Esophagus squamous epithelium (tissue), 5 donors: ENCODE results near the gene SPAG17. TPM values are rescaled to one million over a fixed set of nuclear protein-coding genes. Genes with fewer than 3 reads are reported as not detected.
A peak's percentile ranks its signal among the peaks of the same experiment; 100 is the strongest.

ENCODE experiments used
- DNase-seq: peaks from one replicate; lab custom pipeline; 2025; lab: John Stamatoyannopoulos, UW
- H3K27ac ChIP-seq, 4 donors: fragments of 200-600 bp; sonication (generic); one replicate each; pipeline ENCODE4 v1.5.1; 2016 to 2019; ENCODE audit warnings: mild to moderate bottlenecking in 1 of 4
- H3K27me3 ChIP-seq, 4 donors: fragments of 200-600 bp; sonication (generic); 1 replicate in 3 of 4; 2 replicates in 1 of 4; pipeline versions ENCODE4 v1.5.1 to v1.6.0; 2017 to 2021; ENCODE audit warnings: antibody characterized with exemption in 1 of 4
- H3K36me3 ChIP-seq, 3 donors: fragments of 200-600 bp; sonication (generic); one replicate each; pipeline ENCODE4 v1.5.1; 2016 to 2019
- H3K4me1 ChIP-seq, 3 donors: fragments of 200-600 bp; sonication (generic); one replicate each; pipeline ENCODE4 v1.5.1; 2017 to 2019
- H3K4me3 ChIP-seq, 4 donors: fragments of 200-600 bp; sonication (generic); 1 replicate in 3 of 4; 2 replicates in 1 of 4; pipeline ENCODE4 v1.5.1; 2016 to 2019; ENCODE audit warnings: mild to moderate bottlenecking in 2 of 4, moderate library complexity in 1 of 4
- H3K9me3 ChIP-seq, 3 donors: fragments of 200-600 bp; sonication (generic); one replicate each; pipeline ENCODE4 v1.5.1; 2016 to 2019
- POLR2A ChIP-seq, 4 donors: fragments of 450-650 bp; IDR thresholded peaks; one replicate each; pipeline ENCODE4 v1.6.1; 2017; ENCODE audit warnings: antibody characterized with exemption in 4 of 4, mild to moderate bottlenecking in 4 of 4, moderate library complexity in 3 of 4
- WGBS, 2 donors: methylation state at CpG; one replicate each; pipeline ENCODE4 v1.1.5; 2018; 5-methylcytosine and 5-hydroxymethylcytosine counted together
- intact Hi-C: fragments of 100-400 bp; cut with DNase I; formaldehyde crosslinking; loops from one replicate; pipeline ENCODE4 v1.15.0; 2022
- total RNA-seq, 4 donors: library from RNA; depleted of rRNA; stranded (reverse); fragments of >200 nt; gene quantifications; one replicate each; pipeline ENCODE4 v1.1.0, GENCODE V29; 2016
- TF ChIP-seq, protein P1 (sequence below), 6 experiments: fragments of 450-650 bp in 4 of 6; fragments of 200-600 bp in 2 of 6; sonication (generic) in 2 of 6; IDR thresholded peaks; one replicate each; pipeline ENCODE4 v1.5.1; 2016 to 2019; ENCODE audit warnings: antibody characterized with exemption in 6 of 6, mild to moderate bottlenecking in 4 of 6, moderate library complexity in 4 of 6
- donor health status: DM: yes; HTN: yes; CAD: no.

Gene SPAG17
- total RNA-seq, 4 donors from 2014 or later: 8.8 to 20.9 (median 13.8) TPM

GRCh38 chr1:118158924-118159323 is 26.1 kb downstream of the SPAG17 start:
- no peak overlapping the region for H3K27ac ChIP-seq
- intact Hi-C loops: no loop called here
- TF ChIP-seq, protein P1, sequence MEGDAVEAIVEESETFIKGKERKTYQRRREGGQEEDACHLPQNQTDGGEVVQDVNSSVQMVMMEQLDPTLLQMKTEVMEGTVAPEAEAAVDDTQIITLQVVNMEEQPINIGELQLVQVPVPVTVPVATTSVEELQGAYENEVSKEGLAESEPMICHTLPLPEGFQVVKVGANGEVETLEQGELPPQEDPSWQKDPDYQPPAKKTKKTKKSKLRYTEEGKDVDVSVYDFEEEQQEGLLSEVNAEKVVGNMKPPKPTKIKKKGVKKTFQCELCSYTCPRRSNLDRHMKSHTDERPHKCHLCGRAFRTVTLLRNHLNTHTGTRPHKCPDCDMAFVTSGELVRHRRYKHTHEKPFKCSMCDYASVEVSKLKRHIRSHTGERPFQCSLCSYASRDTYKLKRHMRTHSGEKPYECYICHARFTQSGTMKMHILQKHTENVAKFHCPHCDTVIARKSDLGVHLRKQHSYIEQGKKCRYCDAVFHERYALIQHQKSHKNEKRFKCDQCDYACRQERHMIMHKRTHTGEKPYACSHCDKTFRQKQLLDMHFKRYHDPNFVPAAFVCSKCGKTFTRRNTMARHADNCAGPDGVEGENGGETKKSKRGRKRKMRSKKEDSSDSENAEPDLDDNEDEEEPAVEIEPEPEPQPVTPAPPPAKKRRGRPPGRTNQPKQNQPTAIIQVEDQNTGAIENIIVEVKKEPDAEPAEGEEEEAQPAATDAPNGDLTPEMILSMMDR (IDR thresholded peaks at IDR 0.05): no peak
- H3K4me3 ChIP-seq: no peak overlapping the region
- no peaks in the 10 kb centered on the region for H3K9me3 ChIP-seq
- no peaks in the 10 kb centered on the region for H3K36me3 ChIP-seq
- no peaks in the 10 kb centered on the region for H3K27me3 ChIP-seq
- H3K4me1 ChIP-seq: peaks cover 0 to 19% (median 0%) of the 10 kb centered on the region in 3 donors
- no peak for DNase-seq
- 50% methylated on average over 1 of the region's 1 CpG for WGBS, 2 donors

GRCh38 chr1:118157506-118157905 is 27.5 kb downstream of the SPAG17 start:
- no peak overlapping the region for H3K27ac ChIP-seq
- no peak for DNase-seq
- WGBS, 2 donors: 83 to 92% methylated on average over 1 to 2 of the region's 2 CpGs
- no peak for TF ChIP-seq POLR2A (IDR thresholded peaks at IDR 0.05)
- TF ChIP-seq, protein P1 (IDR thresholded peaks at IDR 0.05): no peak
- no peak overlapping the region for H3K4me3 ChIP-seq
- peaks cover 0 to 19% (median 0%) of the 10 kb centered on the region in 3 donors for H3K4me1 ChIP-seq
- intact Hi-C loops: no loop called here
- H3K36me3 ChIP-seq: no peaks in the 10 kb centered on the region
- H3K9me3 ChIP-seq: no peaks in the 10 kb centered on the region
- H3K27me3 ChIP-seq: no peaks in the 10 kb centered on the region

GRCh38 chr1:118155106-118155505 is 29.9 kb downstream of the SPAG17 start:
- H3K27ac ChIP-seq: no peak overlapping the region
- TF ChIP-seq POLR2A (IDR thresholded peaks at IDR 0.05): no peak
- TF ChIP-seq, protein P1 (IDR thresholded peaks at IDR 0.05): no peak
- H3K4me1 ChIP-seq: peaks cover 0 to 10% (median 0%) of the 10 kb centered on the region in 3 donors
- H3K4me3 ChIP-seq: no peak overlapping the region
- no peaks in the 10 kb centered on the region for H3K27me3 ChIP-seq
- intact Hi-C loops: no loop called here
- no peaks in the 10 kb centered on the region for H3K36me3 ChIP-seq
- H3K9me3 ChIP-seq: no peaks in the 10 kb centered on the region
- DNase-seq: no peak
- 96 to 100% methylated on average over 1 of the region's 1 CpG for WGBS, 2 donors

DNA sequence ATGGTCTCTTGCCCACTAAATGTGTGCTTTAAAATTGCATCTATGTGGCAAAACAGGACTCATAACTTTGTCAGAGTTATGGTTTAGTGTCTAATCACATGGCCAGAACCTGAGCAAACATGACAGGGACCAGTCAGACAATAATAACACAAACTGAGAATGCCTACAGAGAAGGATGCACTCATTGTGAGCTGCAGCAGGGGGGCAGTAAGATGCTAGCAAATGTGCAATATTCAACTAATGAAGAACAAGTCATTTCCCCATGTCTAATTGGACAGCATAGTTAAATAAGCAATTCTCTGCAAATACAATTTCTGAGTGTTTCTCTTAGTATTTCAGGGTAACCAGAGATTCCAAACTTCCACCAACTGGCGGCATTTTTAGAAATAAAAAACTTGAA is 30.8 kb downstream of the SPAG17 start:
- no peak overlapping the region for H3K4me3 ChIP-seq
- intact Hi-C loops: loop anchor here (5.0 kb wide), 1 partner anchor 853 kb away; no protein-coding TSS in a partner anchor
- H3K9me3 ChIP-seq: no peaks in the 10 kb centered on the region
- peaks cover 0 to 6% (median 0%) of the 10 kb centered on the region in 3 donors for H3K4me1 ChIP-seq
- DNase-seq: no peak
- 86 to 100% methylated on average over 1 of the region's 1 CpG for WGBS, 2 donors
- no peaks in the 10 kb centered on the region for H3K27me3 ChIP-seq
- no peak overlapping the region for H3K27ac ChIP-seq
- no peak for TF ChIP-seq POLR2A (IDR thresholded peaks at IDR 0.05)
- TF ChIP-seq, protein P1 (IDR thresholded peaks at IDR 0.05): peak in 5 of 6 experiments; percentile 25 to 77 (median 48)
- no peaks in the 10 kb centered on the region for H3K36me3 ChIP-seq

GRCh38 chr1:118151312-118151937 is 33.6 kb downstream of the SPAG17 start:
- 0 to 1% methylated on average over 6 of the region's 6 CpGs for WGBS, 2 donors
- Histone ChIP-seq H3K9me3 (no peaks in the 10 kb centered on the region), H3K27me3 (no peaks in the 10 kb centered on the region), H3K27ac (no peak overlapping the region), H3K4me3 (no peak overlapping the region), H3K36me3 (no peaks in the 10 kb centered on the region), H3K4me1 (no peaks in the 10 kb centered on the region)
- intact Hi-C loops: loop anchor here (5.0 kb wide), 1 partner anchor 856 kb away; no protein-coding TSS in a partner anchor
- DNase-seq: no peak
- TF ChIP-seq, protein P1 (IDR thresholded peaks at IDR 0.05): peak; percentile 39 to 77 (median 55)
- no peak for TF ChIP-seq POLR2A (IDR thresholded peaks at IDR 0.05)
